Measurements from ENCODE around the gene DNASE1L2. TPM values are rescaled to one million over a fixed set of nuclear protein-coding genes. Genes with fewer than 3 reads are reported as not detected.

Gene DNASE1L2
- total RNA-seq, 2 donors from 2014 or later = 0.19 TPM; not detected in 1

Small RNAs within 50 kb of the gene (microRNA-seq; reads per million reads assigned to microRNA genes)
- gene MIR3677 (ENCODE audit: borderline microRNAs expressed in 2 of 2) (0 to 0.26 reads per million in 2 donors), gene MIR4717 (ENCODE audit: borderline microRNAs expressed in 2 of 2) (0 reads per million in 2 donors)

Other genes starting within 250 kb of the DNASE1L2 start
- under 1 TPM; 0.33 to 0.83 TPM for gene SYNGR3, start 246.5 kb upstream of the DNASE1L2 start, total RNA-seq
- 10 to 100 TPM; 29.4 to 38.7 TPM for gene ZNF598, start 226.6 kb upstream of the DNASE1L2 start, total RNA-seq
- not detected for gene NPW, start 216.7 kb upstream of the DNASE1L2 start, total RNA-seq
- 100 to 1,000 TPM; 115 to 143 TPM for gene NHERF2, start 209.5 kb upstream of the DNASE1L2 start, total RNA-seq
- 10 to 100 TPM in 1 of 2 donors, 1 to 10 TPM in 1; 8.1 to 15.2 TPM for gene NTHL1, start 188.6 kb upstream of the DNASE1L2 start, total RNA-seq
- gene TSC2, start 188.5 kb upstream of the DNASE1L2 start, total RNA-seq = 10 to 100 TPM; 77.8 to 86.9 TPM
- 100 to 1,000 TPM; 177 to 181 TPM for gene PKD1, start 100.5 kb upstream of the DNASE1L2 start, total RNA-seq
- gene RAB26, start 87.8 kb upstream of the DNASE1L2 start, total RNA-seq = under 1 TPM in 1 of 2 donors, not detected in 1; 0.28 TPM
- gene TRAF7, start 80.7 kb upstream of the DNASE1L2 start, total RNA-seq = 10 to 100 TPM; 56.7 to 62.0 TPM
- gene CASKIN1, start 39.8 kb upstream of the DNASE1L2 start, total RNA-seq = under 1 TPM in 1 of 2 donors, not detected in 1; 0.05 TPM
- gene MLST8, start 31.0 kb upstream of the DNASE1L2 start, total RNA-seq = 10 to 100 TPM; 16.6 to 21.4 TPM
- 1 to 10 TPM; 2.1 to 2.6 TPM for gene BRICD5, start 25.6 kb upstream of the DNASE1L2 start, total RNA-seq
- gene PGP, start 21.6 kb upstream of the DNASE1L2 start, total RNA-seq = 1 to 10 TPM; 7.2 to 8.4 TPM
- 10 to 100 TPM; 15.5 to 19.3 TPM for gene E4F1, start 12.9 kb upstream of the DNASE1L2 start, total RNA-seq
- gene ECI1, start 15.1 kb downstream of the DNASE1L2 start, total RNA-seq = 10 to 100 TPM; 30.2 to 31.9 TPM
- gene RNPS1, start 31.7 kb downstream of the DNASE1L2 start, total RNA-seq = 100 to 1,000 TPM in 1 of 2 donors, 10 to 100 TPM in 1; 84.9 to 101 TPM
- gene ABCA3, start 104.3 kb downstream of the DNASE1L2 start, total RNA-seq = 10 to 100 TPM in 1 of 2 donors, 1 to 10 TPM in 1; 9.6 to 16.6 TPM
- 1 to 10 TPM in 1 of 2 donors, under 1 TPM in 1; 0.81 to 1.3 TPM for gene CCNF, start 193.0 kb downstream of the DNASE1L2 start, total RNA-seq
- gene TEDC2, start 223.7 kb downstream of the DNASE1L2 start, total RNA-seq = under 1 TPM in 1 of 2 donors, not detected in 1; 0.86 TPM
- under 1 TPM in 1 of 2 donors, not detected in 1; 0.29 TPM for gene NTN3, start 234.9 kb downstream of the DNASE1L2 start, total RNA-seq
- 10 to 100 TPM; 11.4 to 13.3 TPM for gene TBC1D24, start 238.7 kb downstream of the DNASE1L2 start, total RNA-seq